Epithelial cell of esophagus (primary cell): Measurements from ENCODE around the gene ATN1.

Source experiments
- DNase-seq: peaks from one replicate; pipeline ENCODE4 v3.0.0; 2010; ENCODE audit warnings: low read depth
- H3K4me3 ChIP-seq: 2 replicates; pipeline ENCODE4 v1.5.1; 2011; ENCODE audit warnings: mild to moderate bottlenecking, low read length, control low read depth
- CTCF ChIP-seq: IDR thresholded peaks from 2 replicates; pipeline ENCODE4 v1.5.1; 2011; ENCODE audit warnings: low read depth, mild to moderate bottlenecking, low read length, control low read depth, inconsistent platforms; ENCODE audit not compliant: insufficient read depth; ENCODE audit errors: missing control alignments

ATN1 gene

GRCh38 chr12:6952863-6953441 lies 25.2 kb downstream of the ATN1 start:
- DNase-seq = no peak
- no peak for TF ChIP-seq CTCF
- H3K4me3 ChIP-seq = no peak overlapping the region

GRCh38 chr12:6953442-6954315 lies 25.9 kb downstream of the ATN1 start:
- no peak for DNase-seq
- H3K4me3 ChIP-seq = no peak overlapping the region
- no peak for TF ChIP-seq CTCF

DNA sequence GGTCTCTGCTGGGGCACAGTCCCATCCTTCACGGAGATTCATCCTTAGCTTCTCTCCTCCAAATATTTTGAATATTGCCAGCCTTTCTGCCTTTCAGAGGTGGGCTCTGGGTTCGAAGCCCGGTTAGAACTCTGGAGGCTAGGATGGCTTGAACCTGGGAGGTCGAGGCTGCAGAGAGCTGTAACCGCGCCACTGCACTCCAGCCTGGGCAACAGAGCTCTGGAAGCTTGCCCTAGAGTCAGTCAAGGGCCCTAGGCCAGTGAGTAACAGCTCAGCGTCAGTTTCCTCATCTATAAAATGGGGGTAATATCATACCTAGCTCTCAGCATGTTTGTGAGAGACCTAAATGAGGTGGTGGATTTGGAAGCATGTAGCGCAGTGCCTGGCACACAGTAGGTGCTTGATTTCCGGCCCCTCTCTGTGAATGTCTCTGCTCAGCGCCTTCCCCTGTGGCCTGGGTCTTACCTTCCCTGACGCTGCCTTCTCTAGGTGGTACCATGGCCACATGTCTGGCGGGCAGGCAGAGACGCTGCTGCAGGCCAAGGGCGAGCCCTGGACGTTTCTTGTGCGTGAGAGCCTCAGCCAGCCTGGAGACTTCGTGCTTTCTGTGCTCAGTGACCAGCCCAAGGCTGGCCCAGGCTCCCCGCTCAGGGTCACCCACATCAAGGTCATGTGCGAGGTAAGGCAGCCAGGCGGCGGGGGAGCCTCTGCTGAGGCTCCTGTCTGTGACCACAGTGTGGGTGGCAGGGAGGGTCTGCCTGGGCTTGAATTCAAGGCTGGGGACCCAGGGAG lies 26.8 kb downstream of the ATN1 start:
- TF ChIP-seq CTCF = no peak
- no peak overlapping the region for H3K4me3 ChIP-seq
- no peak for DNase-seq

DNA sequence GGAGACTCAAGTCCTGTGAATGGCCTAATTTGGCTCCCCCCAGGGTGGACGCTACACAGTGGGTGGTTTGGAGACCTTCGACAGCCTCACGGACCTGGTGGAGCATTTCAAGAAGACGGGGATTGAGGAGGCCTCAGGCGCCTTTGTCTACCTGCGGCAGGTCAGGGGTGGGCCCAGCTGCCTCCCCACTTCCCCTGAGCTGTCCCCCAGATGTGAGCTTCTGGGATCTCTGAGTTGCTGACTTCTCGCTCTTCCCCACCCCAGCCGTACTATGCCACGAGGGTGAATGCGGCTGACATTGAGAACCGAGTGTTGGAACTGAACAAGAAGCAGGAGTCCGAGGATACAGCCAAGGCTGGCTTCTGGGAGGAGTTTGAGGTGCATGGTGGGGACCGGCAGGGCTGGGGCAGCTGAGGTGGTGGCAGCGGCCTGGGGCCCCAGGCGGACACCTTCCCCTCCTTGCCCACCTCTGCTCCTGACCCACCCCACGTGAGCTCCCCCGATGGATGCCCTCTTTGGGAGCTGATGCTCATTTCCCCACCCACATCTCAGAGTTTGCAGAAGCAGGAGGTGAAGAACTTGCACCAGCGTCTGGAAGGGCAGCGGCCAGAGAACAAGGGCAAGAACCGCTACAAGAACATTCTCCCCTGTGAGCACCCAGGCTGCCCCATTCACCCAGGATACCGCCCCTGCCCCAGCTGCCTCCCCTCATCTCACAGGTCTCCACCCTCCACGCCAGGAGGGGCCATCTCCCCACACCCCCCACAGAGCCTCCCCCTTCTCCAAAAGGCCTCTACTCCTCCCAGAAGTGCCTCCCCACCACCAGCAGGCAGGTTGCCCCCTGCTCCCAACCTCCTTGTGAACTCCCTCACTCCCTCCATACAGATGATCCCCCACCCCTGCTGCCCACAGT lies 27.6 kb downstream of the ATN1 start:
- DNase-seq = no peak
- TF ChIP-seq CTCF = no peak
- H3K4me3 ChIP-seq = no peak overlapping the region

DNA sequence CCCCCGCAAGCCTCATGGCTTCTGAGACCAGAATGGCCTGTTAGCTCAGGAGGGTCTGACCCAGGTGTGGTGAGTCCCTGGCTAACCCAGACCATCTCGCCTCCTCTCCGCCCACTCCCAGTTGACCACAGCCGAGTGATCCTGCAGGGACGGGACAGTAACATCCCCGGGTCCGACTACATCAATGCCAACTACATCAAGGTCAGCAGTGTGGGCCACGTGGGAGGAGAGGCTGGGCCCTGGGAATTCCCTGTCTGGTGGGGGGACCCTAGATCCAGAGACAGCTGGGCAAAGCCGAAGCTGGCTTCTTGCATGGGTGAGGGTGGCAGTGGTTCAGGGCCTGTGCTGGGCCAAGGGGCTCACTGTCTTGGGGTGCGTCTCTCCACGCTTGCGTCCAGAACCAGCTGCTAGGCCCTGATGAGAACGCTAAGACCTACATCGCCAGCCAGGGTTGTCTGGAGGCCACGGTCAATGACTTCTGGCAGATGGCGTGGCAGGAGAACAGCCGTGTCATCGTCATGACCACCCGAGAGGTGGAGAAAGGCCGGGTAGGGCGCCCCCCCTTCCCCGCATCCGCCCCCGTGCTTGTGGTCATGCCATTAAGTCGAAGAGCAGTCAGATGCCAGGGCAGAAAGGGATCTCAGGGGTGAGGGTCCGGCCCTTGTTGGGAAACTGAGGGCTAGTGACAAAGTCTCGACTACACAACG lies 28.4 kb downstream of the ATN1 start:
- H3K4me3 ChIP-seq = no peak overlapping the region
- no peak for TF ChIP-seq CTCF
- DNase-seq = no peak
